ACC112 (cell line): ENCODE data around the gene MMP1.

ENCODE experiments used
- H2AFZ ChIP-seq: fragments of 200-600 bp; sonication (generic); one replicate; pipeline ENCODE4 v1.6.0; 2017; ENCODE audit warnings: antibody characterized with exemption, low read length; ENCODE audit not compliant: unreplicated experiment
- H3K27ac ChIP-seq: fragments of 200-600 bp; sonication (generic); 2 replicates; pipeline ENCODE4 v1.5.1; 2014; ENCODE audit warnings: low read depth, mild to moderate bottlenecking, antibody characterized with exemption, low read length, moderate library complexity
- H3K27me3 ChIP-seq: fragments of 200-600 bp; sonication (generic); 2 replicates; pipeline ENCODE4 v1.6.1; 2014; ENCODE audit warnings: mild to moderate bottlenecking, antibody characterized with exemption, low read length, moderate library complexity, mixed read lengths; ENCODE audit not compliant: insufficient read depth
- H3K36me3 ChIP-seq: fragments of 200-600 bp; sonication (generic); 2 replicates; pipeline ENCODE4 v1.6.1; 2016; ENCODE audit warnings: mild to moderate bottlenecking, antibody characterized with exemption, low read length, moderate library complexity, mixed read lengths; ENCODE audit not compliant: insufficient read depth
- H3K4me1 ChIP-seq: fragments of 200-600 bp; sonication (generic); one replicate; pipeline ENCODE4 v1.6.1; 2016; ENCODE audit warnings: low read length, mixed read lengths; ENCODE audit not compliant: insufficient read depth, unreplicated experiment, control insufficient read depth
- H3K4me3 ChIP-seq: fragments of 200-600 bp; sonication (generic); 2 replicates; pipeline ENCODE4 v1.5.1; 2014; ENCODE audit warnings: mild to moderate bottlenecking, low read depth, low read length
- H3K79me2 ChIP-seq: fragments of 200-600 bp; sonication (generic); one replicate; pipeline ENCODE4 v1.6.0; 2016; ENCODE audit warnings: low read length; ENCODE audit not compliant: control insufficient read depth, unreplicated experiment, insufficient read depth

The MMP1 gene

GRCh38 chr11:102798012-102798746 lies at the start of gene MMP1:
Gene MMP1 (minus strand): TSS chr11:102798160. CDS start chr11:102798092, 68 bp downstream.
- H3K4me1 ChIP-seq: peaks cover 24% of the 10 kb centered on the region
- H2AFZ ChIP-seq: no peak within 1 kb of the TSS
- H3K27ac ChIP-seq: peak within 1 kb of the TSS; percentile 71; the same call in 1 of the 2 replicates
- no peak within 1 kb of the TSS for H3K4me3 ChIP-seq
- no peaks in the 10 kb centered on the region for H3K27me3 ChIP-seq
- no peaks in the 10 kb centered on the region for H3K79me2 ChIP-seq
- no peaks in the 10 kb centered on the region for H3K36me3 ChIP-seq

GRCh38 chr11:102846292-102846691 lies 48.3 kb upstream of the MMP1 start:
- Histone ChIP-seq H3K4me1 (peaks cover 34% of the 10 kb centered on the region), H2AFZ (no peak overlapping the region), H3K79me2 (no peaks in the 10 kb centered on the region), H3K27ac (no peak overlapping the region), H3K27me3 (no peaks in the 10 kb centered on the region), H3K36me3 (no peaks in the 10 kb centered on the region), H3K4me3 (no peak overlapping the region)

GRCh38 chr11:102843489-102843888 lies 45.5 kb upstream of the MMP1 start, which contains the start of gene MMP3:
Gene MMP3 (minus strand): TSS chr11:102843609. CDS start chr11:102843546, 63 bp downstream.
- Histone ChIP-seq H3K4me1 (peaks cover 8% of the 10 kb centered on the region), H3K4me3 (no peak within 1 kb of the TSS), H3K27me3 (no peaks in the 10 kb centered on the region), H3K27ac (no peak within 1 kb of the TSS), H3K36me3 (no peaks in the 10 kb centered on the region), H3K79me2 (no peaks in the 10 kb centered on the region), H2AFZ (no peak within 1 kb of the TSS)

GRCh38 chr11:102842930-102843329 lies 45.0 kb upstream of the MMP1 start:
- Histone ChIP-seq H3K36me3 (no peaks in the 10 kb centered on the region), H3K4me3 (no peak overlapping the region), H3K79me2 (no peaks in the 10 kb centered on the region), H3K4me1 (peaks cover 8% of the 10 kb centered on the region), H3K27ac (no peak overlapping the region), H2AFZ (no peak overlapping the region), H3K27me3 (no peaks in the 10 kb centered on the region)

- no peaks in the 10 kb centered on the region for H3K27me3 ChIP-seq
- no peak overlapping the region for H3K27ac ChIP-seq
- H3K4me3 ChIP-seq: no peak overlapping the region
- peaks cover 19% of the 10 kb centered on the region for H3K4me1 ChIP-seq
- no peaks in the 10 kb centered on the region for H3K79me2 ChIP-seq
- no peaks in the 10 kb centered on the region for H3K36me3 ChIP-seq
- H2AFZ ChIP-seq: no peak overlapping the region
Measured at GRCh38 chr11:102840018-102840417, 42.1 kb upstream of the MMP1 start.

- Histone ChIP-seq H3K36me3 (no peaks in the 10 kb centered on the region), H3K4me3 (no peak overlapping the region), H3K4me1 (peaks cover 11% of the 10 kb centered on the region), H3K79me2 (no peaks in the 10 kb centered on the region), H2AFZ (no peak overlapping the region), H3K27me3 (no peaks in the 10 kb centered on the region), H3K27ac (no peak overlapping the region)
Measured at GRCh38 chr11:102837646-102838045, 39.7 kb upstream of the MMP1 start.

- Histone ChIP-seq H3K4me1 (peaks cover 11% of the 10 kb centered on the region), H3K4me3 (no peak overlapping the region), H3K36me3 (no peaks in the 10 kb centered on the region), H3K79me2 (no peaks in the 10 kb centered on the region), H2AFZ (no peak overlapping the region), H3K27me3 (no peaks in the 10 kb centered on the region), H3K27ac (no peak overlapping the region)
Measured at GRCh38 chr11:102837156-102837555, 39.2 kb upstream of the MMP1 start.

GRCh38 chr11:102836290-102836875 lies 38.4 kb upstream of the MMP1 start:
- no peak overlapping the region for H2AFZ ChIP-seq
- H3K36me3 ChIP-seq: no peaks in the 10 kb centered on the region
- H3K27me3 ChIP-seq: no peaks in the 10 kb centered on the region
- H3K4me1 ChIP-seq: peaks cover 11% of the 10 kb centered on the region
- H3K79me2 ChIP-seq: no peaks in the 10 kb centered on the region
- no peak overlapping the region for H3K4me3 ChIP-seq
- H3K27ac ChIP-seq: no peak overlapping the region

- Histone ChIP-seq H3K27me3 (no peaks in the 10 kb centered on the region), H3K79me2 (no peaks in the 10 kb centered on the region), H3K4me3 (no peak overlapping the region), H3K27ac (no peak overlapping the region), H3K36me3 (no peaks in the 10 kb centered on the region), H2AFZ (no peak overlapping the region), H3K4me1 (peaks cover 30% of the 10 kb centered on the region)
Measured at GRCh38 chr11:102833731-102834130, 35.8 kb upstream of the MMP1 start.

GRCh38 chr11:102832612-102833011 lies 34.7 kb upstream of the MMP1 start:
- H3K79me2 ChIP-seq: no peaks in the 10 kb centered on the region
- H3K27ac ChIP-seq: no peak overlapping the region
- no peaks in the 10 kb centered on the region for H3K36me3 ChIP-seq
- H3K27me3 ChIP-seq: no peaks in the 10 kb centered on the region
- no peak overlapping the region for H2AFZ ChIP-seq
- no peak overlapping the region for H3K4me3 ChIP-seq
- peaks cover 30% of the 10 kb centered on the region for H3K4me1 ChIP-seq
